Neural crest cell (in vitro differentiated cells): ENCODE data around the gene PRKCB. TPM values are rescaled to one million over a fixed set of nuclear protein-coding genes. Genes with fewer than 3 reads are reported as not detected.

ENCODE experiments used
- DNase-seq: peaks from one replicate; pipeline ENCODE4 v3.0.0; 2021; ENCODE audit warnings: low read depth, mixed read lengths, low spot score
- H3K27ac Mint-ChIP-seq: one replicate; pipeline ENCODE4 v1.8.0; 2021; ENCODE audit warnings: mild to moderate bottlenecking, mixed read lengths; ENCODE audit not compliant: unreplicated experiment
- H3K27me3 Mint-ChIP-seq: 2 replicates; pipeline ENCODE4 v1.8.0; 2021; ENCODE audit warnings: low read depth, mild to moderate bottlenecking, mixed read lengths
- H3K36me3 Mint-ChIP-seq: 2 replicates; pipeline ENCODE4 v1.8.0; 2021; ENCODE audit warnings: low read depth, mild to moderate bottlenecking, mixed read lengths
- H3K4me1 Mint-ChIP-seq: 2 replicates; pipeline ENCODE4 v1.8.0; 2021; ENCODE audit warnings: mixed read lengths
- H3K4me3 Mint-ChIP-seq: one replicate; pipeline ENCODE4 v1.8.0; 2021; ENCODE audit warnings: mild to moderate bottlenecking, mixed read lengths
- H3K9me3 Mint-ChIP-seq: 2 replicates; pipeline ENCODE4 v1.8.0; 2021; ENCODE audit warnings: mixed read lengths
- CTCF ChIP-seq: fragments of 200-600 bp; sonication (generic); conservative IDR thresholded peaks from 2 replicates; pipeline ENCODE4 v1.5.0; 2021; ENCODE audit warnings: antibody characterized with exemption, mild to moderate bottlenecking
- total RNA-seq: library from RNA; stranded (reverse); gene quantifications from 2 replicates; pipeline ENCODE4 v1.2.1, GENCODE V29; 2021

Gene PRKCB
- total RNA-seq, 1 donor from 2014 or later, result 0.77 TPM

GRCh38 chr16:23858542-23858941 lies 22.8 kb downstream of the PRKCB start:
- H3K4me1 Mint-ChIP-seq, result peaks cover 7% of the 10 kb centered on the region
- H3K9me3 Mint-ChIP-seq, result peaks cover 3% of the 10 kb centered on the region
- no peak for DNase-seq
- TF ChIP-seq CTCF, result no peak
- H3K27me3 Mint-ChIP-seq, result peaks cover 47% of the 10 kb centered on the region
- no peaks in the 10 kb centered on the region for H3K36me3 Mint-ChIP-seq
- no peak overlapping the region for H3K27ac Mint-ChIP-seq
- H3K4me3 Mint-ChIP-seq, result no peak overlapping the region

GRCh38 chr16:23859713-23860269 lies 24.0 kb downstream of the PRKCB start:
- Mint-ChIP-seq H3K9me3 (no peaks in the 10 kb centered on the region), H3K36me3 (no peaks in the 10 kb centered on the region), H3K4me3 (no peak overlapping the region), H3K27me3 (peaks cover 47% of the 10 kb centered on the region), H3K4me1 (peaks cover 7% of the 10 kb centered on the region), H3K27ac (no peak overlapping the region)
- no peak for DNase-seq
- TF ChIP-seq CTCF, result no peak

- no peak for TF ChIP-seq CTCF
- DNase-seq, result no peak
- H3K27ac Mint-ChIP-seq, result no peak overlapping the region
- H3K4me1 Mint-ChIP-seq, result peaks cover 7% of the 10 kb centered on the region
- H3K27me3 Mint-ChIP-seq, result peaks cover 51% of the 10 kb centered on the region
- H3K36me3 Mint-ChIP-seq, result no peaks in the 10 kb centered on the region
- no peaks in the 10 kb centered on the region for H3K9me3 Mint-ChIP-seq
- H3K4me3 Mint-ChIP-seq, result no peak overlapping the region
Measured at GRCh38 chr16:23861874-23862273, 26.1 kb downstream of the PRKCB start.

- DNase-seq, result no peak
- Mint-ChIP-seq H3K27me3 (peaks cover 49% of the 10 kb centered on the region), H3K9me3 (no peaks in the 10 kb centered on the region), H3K36me3 (no peaks in the 10 kb centered on the region), H3K4me3 (no peak overlapping the region), H3K27ac (no peak overlapping the region), H3K4me1 (peaks cover under 1% of the 10 kb centered on the region)
- no peak for TF ChIP-seq CTCF
Measured at GRCh38 chr16:23862556-23862955, 26.8 kb downstream of the PRKCB start.

GRCh38 chr16:23863511-23864422 lies 28.0 kb downstream of the PRKCB start:
- Mint-ChIP-seq H3K36me3 (no peaks in the 10 kb centered on the region), H3K27me3 (peaks cover 46% of the 10 kb centered on the region), H3K27ac (no peak overlapping the region), H3K4me1 (no peaks in the 10 kb centered on the region), H3K9me3 (no peaks in the 10 kb centered on the region), H3K4me3 (no peak overlapping the region)
- DNase-seq, result no peak
- no peak for TF ChIP-seq CTCF
